ENCODE data around the gene CCDC14.

CCDC14 gene

DNA sequence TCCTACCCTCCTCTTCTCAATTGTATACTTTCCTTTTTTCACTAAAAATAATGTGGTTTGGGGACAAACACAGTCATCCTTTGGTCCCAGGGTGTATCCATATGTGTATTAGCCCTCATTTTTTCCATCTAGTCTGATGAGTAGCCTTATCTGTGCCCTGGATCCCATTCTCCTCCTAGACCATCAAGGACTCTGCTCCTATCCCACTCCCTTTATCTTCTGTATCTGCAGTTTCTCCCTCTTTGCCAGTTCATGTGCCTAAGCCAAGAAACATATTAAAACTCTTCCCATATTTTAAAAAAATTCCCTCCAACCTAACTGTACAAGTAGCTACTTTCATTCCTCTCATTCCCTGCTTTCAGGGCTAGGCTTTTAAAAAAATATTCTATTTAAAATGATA, 25.2 kb downstream of the CCDC14 start:
- ChIA-PET POLR2A (no interaction called here), CTCF (interaction anchor here (1.1 to 1.2 kb wide), 2 partner anchors 9 to 21 kb away, joined by 3 to 4 read pairs; no protein-coding TSS in a partner anchor)
- DNase-seq (ENCODE audit: extremely low spot score), result no peak

DNA sequence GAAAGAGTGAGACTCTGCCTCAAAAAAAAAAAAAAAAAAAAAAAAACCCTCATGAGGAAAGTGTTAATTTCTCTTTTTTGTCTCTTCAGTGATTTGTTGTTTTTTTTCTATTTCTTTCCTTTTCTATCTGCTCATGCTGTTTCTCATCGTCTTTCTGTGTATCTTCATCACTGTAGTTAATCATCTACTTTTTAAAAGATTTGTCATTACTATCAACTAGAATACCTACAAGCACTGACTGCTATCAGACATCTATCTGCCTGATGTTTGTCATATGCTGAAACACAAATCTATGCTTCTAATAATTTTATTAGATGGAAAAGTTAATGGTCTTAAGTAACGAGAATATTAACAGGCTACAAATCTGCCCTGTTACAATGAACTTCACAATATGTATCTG, 26.8 kb downstream of the CCDC14 start:
- DNase-seq (ENCODE audit: extremely low spot score), result no peak
- TF ChIP-seq, protein P1, sequence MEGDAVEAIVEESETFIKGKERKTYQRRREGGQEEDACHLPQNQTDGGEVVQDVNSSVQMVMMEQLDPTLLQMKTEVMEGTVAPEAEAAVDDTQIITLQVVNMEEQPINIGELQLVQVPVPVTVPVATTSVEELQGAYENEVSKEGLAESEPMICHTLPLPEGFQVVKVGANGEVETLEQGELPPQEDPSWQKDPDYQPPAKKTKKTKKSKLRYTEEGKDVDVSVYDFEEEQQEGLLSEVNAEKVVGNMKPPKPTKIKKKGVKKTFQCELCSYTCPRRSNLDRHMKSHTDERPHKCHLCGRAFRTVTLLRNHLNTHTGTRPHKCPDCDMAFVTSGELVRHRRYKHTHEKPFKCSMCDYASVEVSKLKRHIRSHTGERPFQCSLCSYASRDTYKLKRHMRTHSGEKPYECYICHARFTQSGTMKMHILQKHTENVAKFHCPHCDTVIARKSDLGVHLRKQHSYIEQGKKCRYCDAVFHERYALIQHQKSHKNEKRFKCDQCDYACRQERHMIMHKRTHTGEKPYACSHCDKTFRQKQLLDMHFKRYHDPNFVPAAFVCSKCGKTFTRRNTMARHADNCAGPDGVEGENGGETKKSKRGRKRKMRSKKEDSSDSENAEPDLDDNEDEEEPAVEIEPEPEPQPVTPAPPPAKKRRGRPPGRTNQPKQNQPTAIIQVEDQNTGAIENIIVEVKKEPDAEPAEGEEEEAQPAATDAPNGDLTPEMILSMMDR (IDR thresholded peaks at IDR 0.05; ENCODE audit: control extremely low read depth, extremely low read depth, low read depth, missing control alignments), result no peak
- CTCF ChIA-PET, result no interaction called here
- POLR2A ChIA-PET, result no interaction called here

More for the DNA sequence above, 25.2 kb downstream of the CCDC14 start:
- TF ChIP-seq, protein P1 (IDR thresholded peaks at IDR 0.05; ENCODE audit: control extremely low read depth, extremely low read depth, low read depth, missing control alignments), result no peak

DNA sequence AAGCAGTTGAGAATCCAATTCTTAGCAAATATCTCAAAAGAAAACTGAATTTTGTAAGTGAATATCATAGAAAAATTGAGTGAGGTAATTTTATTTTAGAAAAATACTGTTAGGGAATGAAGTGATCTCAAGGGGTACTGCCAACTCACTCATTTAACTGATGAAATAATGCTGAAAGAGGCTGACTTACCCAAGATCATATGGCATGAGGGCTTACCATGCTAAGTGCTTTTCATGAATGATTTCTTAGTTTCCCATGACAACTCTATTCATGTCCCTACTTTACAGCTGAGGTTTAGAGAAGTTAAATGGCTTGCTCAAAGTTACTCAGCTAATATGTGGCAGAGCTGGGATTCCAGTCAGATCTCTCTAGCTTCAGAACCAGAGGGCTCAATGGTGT, 30.6 kb downstream of the CCDC14 start:
- no peak for DNase-seq (ENCODE audit: extremely low spot score)
- TF ChIP-seq, protein P1 (IDR thresholded peaks at IDR 0.05; ENCODE audit: control extremely low read depth, extremely low read depth, low read depth, missing control alignments), result no peak
- ChIA-PET POLR2A (no interaction called here), CTCF (interaction anchor here (1.6 kb wide), 1 partner anchor 9 kb away, joined by 4 read pairs; no protein-coding TSS in a partner anchor)

DNA sequence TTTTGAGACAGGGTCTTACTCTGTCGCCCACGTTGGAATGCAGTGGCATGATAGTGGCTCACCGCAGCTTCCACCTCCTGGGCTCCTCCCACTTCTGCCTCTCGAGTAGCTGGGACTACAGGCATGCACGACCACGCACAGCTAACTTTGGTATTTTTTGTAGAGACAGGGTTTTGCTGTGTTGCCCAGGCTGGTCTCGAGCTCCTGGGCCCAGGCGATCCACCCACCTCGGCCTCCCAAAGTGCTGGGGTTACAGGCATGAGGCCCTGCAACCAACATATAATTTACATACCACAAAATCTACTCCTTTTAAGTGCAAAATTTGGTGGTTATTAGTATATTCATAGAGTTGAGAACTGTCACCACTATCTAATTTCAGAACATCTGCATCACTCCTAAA, 31.7 kb downstream of the CCDC14 start:
- CTCF ChIA-PET, result no interaction called here
- TF ChIP-seq, protein P1 (IDR thresholded peaks at IDR 0.05; ENCODE audit: control extremely low read depth, extremely low read depth, low read depth, missing control alignments), result no peak
- DNase-seq (ENCODE audit: extremely low spot score), result no peak
- POLR2A ChIA-PET, result no interaction called here

DNA sequence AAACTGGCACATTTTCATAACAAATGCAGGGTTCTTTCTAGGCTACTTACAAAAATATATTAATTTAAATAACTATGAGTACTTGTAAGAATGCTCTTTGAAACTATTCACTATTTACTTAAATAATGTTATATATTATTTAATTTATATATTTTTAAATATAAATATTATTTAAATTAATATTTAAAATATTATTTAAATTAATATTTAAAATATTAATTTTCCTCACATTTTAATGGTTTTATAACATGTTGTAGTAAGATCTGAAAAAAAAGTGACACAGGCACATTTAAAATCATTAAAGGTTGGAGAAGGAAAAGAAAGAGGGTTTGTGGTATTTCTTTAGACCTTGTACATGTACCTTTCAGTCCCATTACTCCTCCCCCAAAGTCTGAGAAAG, 34.6 kb downstream of the CCDC14 start:
- CTCF ChIA-PET, result interaction anchor here (1.7 kb wide), 1 partner anchor 10 kb away, joined by 4 read pairs; no protein-coding TSS in a partner anchor
- POLR2A ChIA-PET, result no interaction called here

DNA sequence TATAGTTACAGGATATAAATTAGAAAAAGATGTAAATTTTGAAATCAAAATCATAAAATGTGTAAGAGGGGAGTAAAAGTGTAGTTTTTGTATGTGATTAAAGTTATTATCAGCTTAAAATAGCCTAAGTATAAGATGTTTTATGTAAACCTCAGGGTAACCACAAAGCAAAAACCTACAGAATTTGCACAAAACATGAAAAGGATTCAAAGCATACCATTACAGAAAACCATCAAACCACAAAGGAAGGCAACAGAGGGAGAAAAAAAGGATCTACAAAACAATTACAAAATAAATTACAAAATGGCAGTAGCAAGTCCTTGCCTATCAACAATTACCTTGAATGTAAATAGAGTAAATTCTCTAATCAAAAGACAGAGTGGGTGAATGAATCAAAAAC, 40.2 kb downstream of the CCDC14 start:
- ChIA-PET CTCF (interaction anchor here (1.5 kb wide), 1 partner anchor 11 kb away, joined by 4 read pairs; no protein-coding TSS in a partner anchor), POLR2A (no interaction called here)
- TF ChIP-seq, protein P1 (IDR thresholded peaks at IDR 0.05; ENCODE audit: control extremely low read depth, extremely low read depth, low read depth, missing control alignments), result no peak

More for the DNA sequence above, 34.6 kb downstream of the CCDC14 start:
- no peak for DNase-seq (ENCODE audit: extremely low spot score)
- TF ChIP-seq, protein P1 (IDR thresholded peaks at IDR 0.05; ENCODE audit: control extremely low read depth, extremely low read depth, low read depth, missing control alignments), result no peak

DNA sequence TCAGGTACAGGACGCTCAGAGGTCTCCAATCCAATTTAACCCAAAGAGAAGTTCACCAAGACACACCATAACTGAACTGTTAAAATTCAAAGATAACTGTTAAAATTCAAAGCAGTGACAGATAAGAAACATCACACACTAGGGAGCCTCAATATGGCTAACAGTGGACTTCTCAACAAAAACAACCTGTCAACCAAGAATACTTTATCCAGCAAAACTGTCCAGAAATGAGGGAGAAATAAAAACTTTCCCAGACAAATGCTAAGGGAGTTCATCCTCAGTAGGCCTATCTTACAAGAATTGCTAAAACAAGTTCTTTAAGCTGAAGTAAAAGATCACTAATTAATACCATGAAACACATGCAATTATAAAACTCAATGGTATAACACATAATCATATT, 40.6 kb downstream of the CCDC14 start:
- POLR2A ChIA-PET, result no interaction called here
- no peak for DNase-seq (ENCODE audit: extremely low spot score)
- TF ChIP-seq, protein P1 (IDR thresholded peaks at IDR 0.05; ENCODE audit: control extremely low read depth, extremely low read depth, low read depth, missing control alignments), result no peak
- CTCF ChIA-PET, result no interaction called here

More for the DNA sequence above, 40.2 kb downstream of the CCDC14 start:
- no peak for DNase-seq (ENCODE audit: extremely low spot score)

Data from GM10248 (cell line).